ENCODE results near the gene SERTAD1.
"Not testable (repeated sequence)": the region's sequence is repeated elsewhere in the genome, so short reads cannot be mapped to it uniquely, and the experiment has no call there.

The SERTAD1 gene

DNA sequence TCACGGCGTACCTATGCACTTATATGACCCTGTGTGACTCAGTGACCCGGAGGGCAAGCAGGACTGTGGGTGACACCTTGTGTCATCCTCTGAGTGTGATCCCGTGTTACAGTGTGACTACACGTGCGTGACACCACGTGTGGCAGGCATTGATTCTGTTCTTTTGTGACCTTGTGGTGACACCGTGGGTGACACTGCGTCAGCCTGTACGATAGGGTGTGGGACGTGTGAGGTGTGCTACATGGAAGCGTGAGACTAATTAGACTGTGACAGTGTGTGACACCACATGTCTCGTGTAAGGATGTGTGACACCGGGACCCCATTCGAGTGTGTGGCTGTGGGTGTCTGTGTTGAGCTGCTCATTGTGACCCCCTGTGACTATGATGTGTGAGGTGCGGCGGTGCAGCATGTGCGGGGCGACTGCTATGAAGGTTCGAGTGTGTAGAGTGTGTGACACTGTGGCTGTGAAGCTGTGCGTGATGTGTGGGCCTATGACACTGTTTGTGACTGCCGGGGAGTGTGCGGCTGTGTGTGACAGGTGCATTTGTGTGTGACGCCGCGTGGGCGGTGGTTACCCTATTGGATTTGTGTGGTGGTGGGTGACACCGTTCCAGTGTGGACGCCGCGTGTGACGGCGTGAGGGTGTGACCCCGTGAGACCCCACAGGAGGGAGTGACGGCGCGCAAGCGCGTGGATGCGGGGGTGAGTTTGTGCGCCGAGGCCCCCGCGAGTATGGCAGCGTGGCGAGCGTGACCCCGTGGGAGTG, 40.6 kb upstream of the SERTAD1 start:
- DNase-seq (ENCODE audit: extremely low read depth, low read depth) = no peak
- peak overlapping the region; percentile 61 for H3K4me3 ChIP-seq (replicated peaks; ENCODE audit: low read depth, low read length)
- TF ChIP-seq, protein P1, sequence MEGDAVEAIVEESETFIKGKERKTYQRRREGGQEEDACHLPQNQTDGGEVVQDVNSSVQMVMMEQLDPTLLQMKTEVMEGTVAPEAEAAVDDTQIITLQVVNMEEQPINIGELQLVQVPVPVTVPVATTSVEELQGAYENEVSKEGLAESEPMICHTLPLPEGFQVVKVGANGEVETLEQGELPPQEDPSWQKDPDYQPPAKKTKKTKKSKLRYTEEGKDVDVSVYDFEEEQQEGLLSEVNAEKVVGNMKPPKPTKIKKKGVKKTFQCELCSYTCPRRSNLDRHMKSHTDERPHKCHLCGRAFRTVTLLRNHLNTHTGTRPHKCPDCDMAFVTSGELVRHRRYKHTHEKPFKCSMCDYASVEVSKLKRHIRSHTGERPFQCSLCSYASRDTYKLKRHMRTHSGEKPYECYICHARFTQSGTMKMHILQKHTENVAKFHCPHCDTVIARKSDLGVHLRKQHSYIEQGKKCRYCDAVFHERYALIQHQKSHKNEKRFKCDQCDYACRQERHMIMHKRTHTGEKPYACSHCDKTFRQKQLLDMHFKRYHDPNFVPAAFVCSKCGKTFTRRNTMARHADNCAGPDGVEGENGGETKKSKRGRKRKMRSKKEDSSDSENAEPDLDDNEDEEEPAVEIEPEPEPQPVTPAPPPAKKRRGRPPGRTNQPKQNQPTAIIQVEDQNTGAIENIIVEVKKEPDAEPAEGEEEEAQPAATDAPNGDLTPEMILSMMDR (IDR thresholded peaks at IDR 0.05; ENCODE audit: low read depth, low read length, missing control alignments) = no peak

DNA sequence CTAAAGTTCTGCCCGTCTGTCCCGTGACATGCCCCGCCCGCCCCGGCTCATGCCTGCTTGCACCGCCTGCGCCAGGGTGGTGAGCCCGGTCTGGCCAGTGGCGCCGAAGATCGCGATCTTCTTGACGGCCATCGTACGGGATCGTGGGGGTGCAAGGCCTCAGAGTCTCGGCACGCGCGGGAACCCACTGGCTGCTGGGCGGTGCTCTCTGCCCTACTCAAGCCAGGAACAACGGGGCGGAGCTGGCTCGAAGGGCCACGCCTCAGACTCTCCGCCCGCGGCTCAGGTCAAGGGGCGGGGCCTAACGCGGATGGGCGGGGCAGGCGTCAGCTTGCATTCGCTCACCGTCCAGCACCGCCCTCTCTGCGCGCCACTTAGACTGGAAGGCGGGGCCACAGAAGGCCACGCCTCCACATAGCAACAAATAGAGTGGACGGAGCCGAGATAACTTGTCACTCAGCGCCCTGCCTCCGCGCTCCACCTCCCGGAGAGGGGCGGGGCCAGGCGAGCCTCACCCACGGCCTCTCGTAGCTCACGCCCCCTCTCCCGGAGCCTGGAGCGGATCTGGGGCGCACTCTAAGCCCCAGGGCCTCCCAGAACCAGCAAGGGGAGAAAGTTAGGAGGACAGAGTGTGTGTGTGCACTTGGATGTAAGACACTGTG, 39.9 kb upstream of the SERTAD1 start, which contains the start of gene BLVRB:
TSS of gene BLVRB (minus strand) at position 189 of the 662 bp plus-strand sequence. CDS start at position 132, 57 bp downstream.
- peak within 1 kb of the TSS; percentile 61 for H3K4me3 ChIP-seq (replicated peaks; ENCODE audit: low read depth, low read length)
- peak; percentile 92 for DNase-seq (ENCODE audit: extremely low read depth, low read depth)
- TF ChIP-seq, protein P1 (IDR thresholded peaks at IDR 0.05; ENCODE audit: low read depth, low read length, missing control alignments) = no peak

DNA sequence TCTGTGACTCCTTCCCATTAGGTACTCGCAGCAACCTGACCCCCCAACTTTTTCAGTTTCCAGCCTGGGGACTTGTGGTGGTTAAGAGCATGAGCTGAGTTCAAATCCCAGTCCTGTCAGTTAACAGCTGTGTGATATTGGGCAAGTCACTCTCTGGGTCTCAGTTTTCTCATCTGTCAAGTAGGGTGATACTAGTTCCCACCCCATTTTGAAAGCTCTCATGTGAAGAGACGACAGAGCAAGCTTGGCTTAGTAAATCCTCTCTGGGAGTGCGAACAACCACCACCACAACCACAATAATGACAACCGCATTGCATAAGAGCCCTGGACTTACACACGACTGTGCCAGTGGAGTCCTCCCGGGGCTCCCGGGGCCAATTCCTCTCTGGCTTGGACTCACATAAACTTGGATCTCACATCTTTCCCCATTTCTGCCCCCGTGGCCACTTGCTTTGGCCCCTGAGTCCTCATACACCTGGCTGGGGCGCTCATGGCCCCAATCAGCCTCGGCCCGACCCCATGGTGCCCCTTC, 39.3 kb upstream of the SERTAD1 start:
- peak overlapping the region; percentile 61 for H3K4me3 ChIP-seq (replicated peaks; ENCODE audit: low read depth, low read length)
- DNase-seq (ENCODE audit: extremely low read depth, low read depth) = no peak
- TF ChIP-seq, protein P1 (IDR thresholded peaks at IDR 0.05; ENCODE audit: low read depth, low read length, missing control alignments) = no peak

DNA sequence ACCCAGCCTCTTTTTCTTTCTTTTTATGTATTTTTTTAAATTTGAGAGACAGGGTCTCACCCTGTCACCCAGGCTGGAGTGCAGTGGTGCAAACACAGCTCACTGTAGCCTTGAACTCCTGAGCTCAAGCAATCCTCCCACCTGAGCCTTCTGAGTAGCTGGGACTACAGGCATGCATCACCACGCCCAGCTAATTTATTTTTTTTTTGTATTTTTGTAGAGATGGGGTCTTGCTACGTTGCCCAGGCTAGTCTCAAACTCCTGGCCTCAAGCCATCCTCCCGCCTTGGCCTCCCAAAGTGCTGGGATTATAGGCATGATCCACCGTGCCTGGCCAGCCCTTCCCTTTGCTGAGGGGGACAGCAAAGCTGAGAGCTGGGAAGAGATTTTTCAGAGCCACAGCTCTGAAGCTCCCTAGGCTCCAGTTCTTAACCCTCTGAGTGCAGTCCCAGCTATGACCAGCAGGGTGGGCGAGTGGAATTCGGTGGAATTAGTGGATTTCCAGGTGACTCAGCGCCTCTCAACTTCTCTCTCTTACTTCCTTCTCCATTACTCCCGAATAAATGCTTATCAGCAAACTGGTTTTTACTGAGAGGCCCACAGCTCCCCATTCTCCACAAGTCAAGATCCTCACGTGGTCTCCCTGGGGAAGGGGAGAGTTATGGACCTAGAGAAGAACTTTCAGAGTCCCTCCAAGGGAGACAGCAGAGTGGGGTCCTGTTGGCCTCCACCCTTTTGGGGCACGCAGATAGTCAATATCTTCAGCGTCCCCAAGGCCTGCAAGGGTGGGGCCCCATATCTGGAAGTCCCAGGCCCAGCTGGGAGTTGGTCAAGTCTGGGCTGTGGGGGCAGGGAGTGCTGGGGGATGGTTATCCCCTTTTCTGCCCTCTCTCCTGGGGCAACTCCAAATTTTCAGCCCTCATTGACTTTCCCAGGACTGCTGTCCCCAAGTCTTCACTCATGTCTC, 38.5 kb upstream of the SERTAD1 start:
- TF ChIP-seq, protein P1 (IDR thresholded peaks at IDR 0.05; ENCODE audit: low read depth, low read length, missing control alignments) = peak; percentile 80

DNA sequence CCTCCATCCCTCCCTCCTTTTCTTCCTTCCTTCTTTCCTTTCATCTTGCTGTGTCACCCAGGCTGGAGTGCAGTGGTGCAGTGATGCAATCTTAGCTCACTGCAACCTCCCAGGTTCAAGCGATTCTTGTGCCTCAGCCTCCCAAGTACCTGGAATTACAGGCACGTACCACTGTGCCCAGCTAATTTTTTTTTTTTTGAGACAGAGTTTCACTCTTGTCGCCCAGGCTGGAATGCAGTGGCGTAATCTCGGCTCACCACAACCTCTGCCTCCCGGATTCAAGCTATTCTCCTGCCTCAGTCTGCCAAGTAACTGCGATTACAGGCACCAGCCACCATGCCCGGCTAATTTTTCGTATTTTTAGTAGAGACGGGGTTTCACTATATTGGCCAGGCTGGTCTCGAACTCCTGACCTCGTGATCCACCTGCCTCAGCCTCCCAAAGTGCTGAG, 37.8 kb upstream of the SERTAD1 start:
- not testable (repeated sequence) for DNase-seq (ENCODE audit: extremely low read depth, low read depth); H3K4me3 ChIP-seq (replicated peaks; ENCODE audit: low read depth, low read length)

More for the DNA sequence above, 38.5 kb upstream of the SERTAD1 start:
- peak; percentile 87 for DNase-seq (ENCODE audit: extremely low read depth, low read depth)
- H3K4me3 ChIP-seq (replicated peaks; ENCODE audit: low read depth, low read length) = peak overlapping the region; percentile 61; the same call in 1 of the 2 replicates

DNA sequence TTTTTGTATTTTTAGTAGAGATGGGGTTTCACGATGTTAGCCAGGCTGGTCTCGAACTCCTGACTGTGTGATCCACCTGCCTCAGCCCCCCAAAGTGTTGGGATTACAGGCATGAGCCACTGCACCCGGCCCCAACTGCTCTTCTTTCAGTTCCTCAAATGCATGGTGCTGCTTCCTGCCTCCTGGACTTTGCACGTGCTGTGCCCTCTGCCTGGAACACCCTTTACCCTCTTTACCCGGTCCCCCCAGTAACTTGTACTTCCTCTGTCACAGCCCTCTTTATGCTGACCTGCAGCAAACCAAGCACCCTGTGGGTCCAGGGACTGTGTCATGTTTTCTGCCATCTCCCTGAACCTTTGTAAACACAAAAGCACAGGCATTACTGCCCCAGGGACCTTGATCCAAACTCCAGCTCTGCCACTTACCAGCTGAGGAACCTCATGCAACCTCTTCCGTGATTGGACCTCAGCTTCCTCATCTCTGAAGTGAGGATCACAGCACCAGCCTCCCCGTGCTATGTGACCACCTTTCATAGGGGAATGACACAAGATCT, 36.0 kb upstream of the SERTAD1 start:
- no peak overlapping the region for H3K4me3 ChIP-seq (replicated peaks; ENCODE audit: low read depth, low read length)
- no peak for DNase-seq (ENCODE audit: extremely low read depth, low read depth)
- TF ChIP-seq, protein P1 (IDR thresholded peaks at IDR 0.05; ENCODE audit: low read depth, low read length, missing control alignments) = no peak
